Spleen (tissue), 11 donors: ENCODE data around the gene CRACDL. TPM values are rescaled to one million over a fixed set of nuclear protein-coding genes. Genes with fewer than 3 reads are reported as not detected.

Source experiments
- DNase-seq: peaks from one replicate; pipeline ENCODE4 v3.0.0-alpha.2; 2020
- H3K27ac ChIP-seq, 8 donors: fragments of 200-600 bp; sonication (generic) in 7 of 8; 1 replicate in 4 of 8; 2 replicates in 4 of 8; pipeline versions ENCODE4 v1.5.0 to v1.8.0; 2016 to 2021; ENCODE audit warnings: inconsistent platforms in 4 of 8, mild to moderate bottlenecking in 4 of 8, moderate library complexity in 1 of 8
- H3K27me3 ChIP-seq, 7 donors: fragments of 200-600 bp; sonication (generic) in 6 of 7; replicated peaks in 1 of 7; 1 replicate in 4 of 7; 2 replicates in 3 of 7; pipeline versions ENCODE4 v1.5.0 to v1.8.0; 2016 to 2021; ENCODE audit warnings: inconsistent platforms in 3 of 7, mild to moderate bottlenecking in 1 of 7
- H3K36me3 ChIP-seq, 6 donors: fragments of 200-600 bp; sonication (generic) in 5 of 6; 1 replicate in 4 of 6; 2 replicates in 2 of 6; pipeline versions ENCODE4 v1.5.0 to v1.8.0; 2016 to 2021; ENCODE audit warnings: inconsistent platforms in 2 of 6
- H3K4me1 ChIP-seq, 6 donors: fragments of 200-600 bp; sonication (generic) in 5 of 6; 1 replicate in 3 of 6; 2 replicates in 3 of 6; pipeline versions ENCODE4 v1.5.0 to v1.8.0; 2016 to 2021; ENCODE audit warnings: inconsistent platforms in 3 of 6
- H3K4me3 ChIP-seq, 8 donors: fragments of 200-600 bp; sonication (generic) in 7 of 8; 1 replicate in 4 of 8; 2 replicates in 4 of 8; pipeline versions ENCODE4 v1.5.0 to v1.8.0; 2016 to 2021; ENCODE audit warnings: inconsistent platforms in 4 of 8, mild to moderate bottlenecking in 4 of 8, moderate library complexity in 2 of 8
- H3K9me3 ChIP-seq, 8 donors: fragments of 200-600 bp; sonication (generic) in 7 of 8; 1 replicate in 4 of 8; 2 replicates in 4 of 8; pipeline versions ENCODE4 v1.5.0 to v1.8.0; 2016 to 2021; ENCODE audit warnings: inconsistent platforms in 4 of 8
- POLR2A ChIP-seq, 3 donors: fragments of 450-650 bp; IDR thresholded peaks; one replicate each; pipeline ENCODE4 v1.5.1; 2017; ENCODE audit warnings: antibody characterized with exemption in 3 of 3, mild to moderate bottlenecking in 1 of 3
- POLR2AphosphoS5 ChIP-seq, 3 donors: sonication (generic); formaldehyde crosslinking; IDR thresholded peaks; one replicate each; pipeline ENCODE4 v1.5.1; 2017; ENCODE audit warnings: antibody characterized with exemption in 3 of 3
- WGBS, 5 donors: extraction: QIAGEN DNeasy Blood & Tissue Kit in 3 of 5; methylation state at CpG; one replicate each; pipeline versions ENCODE4 v1.1.5 to v1.1.7; 2013 to 2018; 5-methylcytosine and 5-hydroxymethylcytosine counted together
- intact Hi-C: fragments of 100-400 bp; cut with DNase I; formaldehyde crosslinking; loops from one replicate; pipeline ENCODE4 v1.15.0; 2023; ENCODE audit warnings: low total_unique reads
- polyA plus RNA-seq, 3 donors: library from polyadenylated mRNA; stranded (reverse); fragments of 200-250 nt; gene quantifications; one replicate each; pipeline ENCODE4 v1.2.1, GENCODE V29; 2013
- total RNA-seq, 7 donors: library from RNA; depleted of rRNA in 3 of 7; stranded (reverse); fragments of >200 nt in 3 of 7; fragmentation: NEBNext Ultra II Directional in 4 of 7; extraction: Animal tissue kit (Norgen Biotek cat#: 25700) in 4 of 7; gene quantifications; one replicate each; pipeline versions ENCODE4 v1.1.0 to v1.2.1, GENCODE V29; 2016 to 2021
- TF ChIP-seq, protein P1 (sequence below), 11 experiments: fragments of 200-600 bp in 7 of 11; fragments of 450-650 bp in 4 of 11; sonication (generic) in 4 of 11; IDR thresholded peaks in 8 of 11; conservative IDR thresholded peaks in 3 of 11; 1 replicate in 7 of 11; 2 replicates in 4 of 11; pipeline versions ENCODE4 v1.4.0 to v1.8.0; 2016 to 2021; ENCODE audit warnings: antibody characterized with exemption in 11 of 11, inconsistent platforms in 4 of 11, mild to moderate bottlenecking in 1 of 11
- donor health status: healthy with polysubstance abuse.
- donor health status: DM: no; HTN: no; CAD: no; lungs with moderate emphysema.
- donor health status: DM: no; HTN: no; CAD: no.
- donor health status: Bipolar disorder and iron deficiency.
- donor health status: healthy.
- donor health status: DM: no; HTN: no; CAD: no.
- donor health status: DM: yes; HTN: yes; CAD: no.

The CRACDL gene
- total and polyA plus RNA-seq, 10 donors, result 0.52 to 5.1 (median 1.4) TPM

DNA sequence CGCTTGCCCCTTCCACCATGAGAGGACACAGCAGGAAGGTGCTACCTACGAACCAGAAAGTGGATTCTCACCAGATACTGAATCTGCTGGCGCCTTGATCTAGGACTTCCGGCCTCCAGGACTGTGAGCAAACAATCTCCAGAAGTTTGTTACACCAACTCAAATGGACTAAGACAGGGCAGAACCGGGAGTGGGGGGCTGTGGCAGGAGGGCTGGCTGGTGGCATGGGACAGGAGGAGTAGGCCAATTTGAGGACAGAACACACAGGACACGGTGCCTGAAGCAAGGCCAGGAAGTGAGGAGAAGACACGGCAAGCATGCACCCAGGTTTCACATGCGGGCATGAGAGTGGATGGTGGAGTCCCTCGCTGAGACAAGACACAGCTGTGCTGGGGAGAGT is 40.1 kb downstream of the CRACDL start:
- no peak for DNase-seq
- H3K9me3 ChIP-seq, result no peaks in the 10 kb centered on the region
- H3K27me3 ChIP-seq, result no peaks in the 10 kb centered on the region
- H3K4me1 ChIP-seq, result no peaks in the 10 kb centered on the region
- H3K36me3 ChIP-seq, result no peaks in the 10 kb centered on the region
- TF ChIP-seq, protein P1, sequence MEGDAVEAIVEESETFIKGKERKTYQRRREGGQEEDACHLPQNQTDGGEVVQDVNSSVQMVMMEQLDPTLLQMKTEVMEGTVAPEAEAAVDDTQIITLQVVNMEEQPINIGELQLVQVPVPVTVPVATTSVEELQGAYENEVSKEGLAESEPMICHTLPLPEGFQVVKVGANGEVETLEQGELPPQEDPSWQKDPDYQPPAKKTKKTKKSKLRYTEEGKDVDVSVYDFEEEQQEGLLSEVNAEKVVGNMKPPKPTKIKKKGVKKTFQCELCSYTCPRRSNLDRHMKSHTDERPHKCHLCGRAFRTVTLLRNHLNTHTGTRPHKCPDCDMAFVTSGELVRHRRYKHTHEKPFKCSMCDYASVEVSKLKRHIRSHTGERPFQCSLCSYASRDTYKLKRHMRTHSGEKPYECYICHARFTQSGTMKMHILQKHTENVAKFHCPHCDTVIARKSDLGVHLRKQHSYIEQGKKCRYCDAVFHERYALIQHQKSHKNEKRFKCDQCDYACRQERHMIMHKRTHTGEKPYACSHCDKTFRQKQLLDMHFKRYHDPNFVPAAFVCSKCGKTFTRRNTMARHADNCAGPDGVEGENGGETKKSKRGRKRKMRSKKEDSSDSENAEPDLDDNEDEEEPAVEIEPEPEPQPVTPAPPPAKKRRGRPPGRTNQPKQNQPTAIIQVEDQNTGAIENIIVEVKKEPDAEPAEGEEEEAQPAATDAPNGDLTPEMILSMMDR (IDR thresholded peaks at IDR 0.05 in 8 of 11, conservative IDR thresholded peaks at IDR 0.05 in 3 of 11), result no peak
- TF ChIP-seq POLR2A (IDR thresholded peaks at IDR 0.05), result no peak
- H3K27ac ChIP-seq, result no peak overlapping the region
- 76 to 86% (median 85%) methylated on average over 9 of the region's 9 CpGs for WGBS, 5 donors
- intact Hi-C loops, result no loop called here
- H3K4me3 ChIP-seq, result no peak overlapping the region

DNA sequence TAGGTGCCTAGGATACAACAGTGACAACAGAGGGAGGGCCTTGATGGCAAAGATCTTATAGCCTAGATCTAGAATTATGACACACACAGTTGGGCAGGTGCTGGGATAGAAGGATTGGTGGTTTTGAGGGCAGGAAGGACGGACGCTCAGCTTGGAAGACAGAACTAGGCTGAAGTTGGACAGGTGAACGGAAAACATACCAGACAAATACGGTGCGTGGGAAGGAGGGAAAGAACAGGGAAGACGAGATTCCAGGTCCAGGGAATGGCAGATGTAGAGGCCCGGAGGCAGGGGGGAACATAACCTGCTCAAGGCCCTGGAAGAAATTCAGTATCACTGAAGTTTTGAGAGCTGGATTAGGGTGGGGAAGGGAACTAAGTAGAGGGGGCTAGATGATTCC is 40.8 kb downstream of the CRACDL start:
- DNase-seq, result no peak
- TF ChIP-seq, protein P1 (IDR thresholded peaks at IDR 0.05 in 8 of 11, conservative IDR thresholded peaks at IDR 0.05 in 3 of 11), result no peak
- TF ChIP-seq POLR2A (IDR thresholded peaks at IDR 0.05) (no peak), POLR2AphosphoS5 (IDR thresholded peaks at IDR 0.05) (no peak)
- H3K27me3 ChIP-seq, result no peaks in the 10 kb centered on the region
- no peak overlapping the region for H3K27ac ChIP-seq
- 91 to 92% (median 91%) methylated on average over 7 of the region's 7 CpGs for WGBS, 5 donors
- no peaks in the 10 kb centered on the region for H3K36me3 ChIP-seq
- H3K4me1 ChIP-seq, result no peaks in the 10 kb centered on the region
- intact Hi-C loops, result no loop called here
- no peak overlapping the region for H3K4me3 ChIP-seq
- no peaks in the 10 kb centered on the region for H3K9me3 ChIP-seq

DNA sequence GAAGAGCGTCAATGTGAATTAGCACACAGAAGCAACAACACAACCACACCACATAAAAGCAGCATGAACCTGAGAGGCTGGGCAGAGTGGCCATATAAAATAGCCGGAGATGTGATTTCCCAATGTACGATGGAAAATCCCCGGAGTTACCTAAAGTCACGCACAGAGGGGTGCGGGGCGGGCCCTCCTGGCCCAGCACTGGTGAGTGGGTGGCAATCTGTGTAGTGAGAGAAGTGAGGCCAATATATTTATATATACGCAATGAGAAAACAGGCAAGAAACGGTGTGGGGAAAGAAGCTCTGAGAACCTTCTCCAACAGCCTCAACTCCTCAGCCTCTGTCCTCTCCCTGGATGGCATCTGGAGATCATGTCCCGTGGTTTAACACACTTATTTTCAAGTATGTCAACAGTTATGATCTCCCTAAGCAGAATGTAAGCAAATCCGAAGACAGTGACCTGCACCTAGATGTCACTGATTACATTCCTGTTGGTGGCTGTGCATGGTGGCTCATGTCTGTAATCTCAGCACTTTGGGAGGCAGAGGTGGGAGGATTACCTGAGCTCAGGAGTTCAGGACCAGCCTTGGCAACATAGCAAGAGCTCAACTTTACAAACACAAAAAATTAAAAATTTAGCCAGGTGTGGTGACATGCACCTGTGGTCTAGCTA is 41.6 kb downstream of the CRACDL start:
- intact Hi-C loops, result no loop called here
- no peaks in the 10 kb centered on the region for H3K27me3 ChIP-seq
- TF ChIP-seq, protein P1 (IDR thresholded peaks at IDR 0.05 in 8 of 11, conservative IDR thresholded peaks at IDR 0.05 in 3 of 11), result no peak
- TF ChIP-seq POLR2A (IDR thresholded peaks at IDR 0.05) (no peak), POLR2AphosphoS5 (IDR thresholded peaks at IDR 0.05) (no peak)
- no peaks in the 10 kb centered on the region for H3K36me3 ChIP-seq
- 90 to 96% (median 92%) methylated on average over 11 of the region's 11 CpGs for WGBS, 5 donors
- no peak overlapping the region for H3K4me3 ChIP-seq
- no peak for DNase-seq
- no peak overlapping the region for H3K27ac ChIP-seq
- H3K9me3 ChIP-seq, result no peaks in the 10 kb centered on the region
- no peaks in the 10 kb centered on the region for H3K4me1 ChIP-seq

DNA sequence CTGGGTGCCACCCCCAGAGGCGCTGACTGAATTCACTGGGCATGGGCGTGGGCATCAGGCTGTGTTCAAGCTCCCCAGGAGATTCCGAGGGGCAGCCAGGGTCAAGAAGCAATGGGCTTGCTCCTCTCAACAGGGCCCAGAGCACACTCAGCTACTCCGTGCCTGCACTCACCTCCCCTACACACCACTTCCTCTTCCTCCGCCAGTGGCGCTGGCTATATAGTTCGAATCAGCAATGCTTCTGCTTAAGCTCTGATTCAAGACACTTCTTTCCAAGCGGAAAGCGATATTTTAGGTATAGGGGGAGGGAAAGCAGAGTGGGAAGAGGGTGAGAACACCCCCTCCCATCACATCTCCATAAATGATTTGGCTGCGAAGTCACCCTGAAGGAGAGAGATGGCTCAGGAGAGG is 42.1 kb downstream of the CRACDL start:
- intact Hi-C loops, result no loop called here
- TF ChIP-seq POLR2A (IDR thresholded peaks at IDR 0.05), result no peak
- TF ChIP-seq POLR2AphosphoS5 (IDR thresholded peaks at IDR 0.05), result no peak
- TF ChIP-seq, protein P1 (IDR thresholded peaks at IDR 0.05 in 8 of 11, conservative IDR thresholded peaks at IDR 0.05 in 3 of 11), result no peak

More for the DNA sequence above, 42.1 kb downstream of the CRACDL start:
- peaks cover 0 to under 1% (median 0%) of the 10 kb centered on the region in 8 donors for H3K9me3 ChIP-seq
- no peaks in the 10 kb centered on the region for H3K36me3 ChIP-seq
- no peaks in the 10 kb centered on the region for H3K27me3 ChIP-seq
- no peak overlapping the region for H3K4me3 ChIP-seq
- no peaks in the 10 kb centered on the region for H3K4me1 ChIP-seq
- no peak for DNase-seq
- WGBS, 5 donors, result 63 to 82% (median 66%) methylated on average over 10 of the region's 10 CpGs
- H3K27ac ChIP-seq, result no peak overlapping the region
